ENCODE data around the gene GTSE1. TPM values are rescaled to one million over a fixed set of nuclear protein-coding genes. Genes with fewer than 3 reads are reported as not detected.
A peak's percentile ranks its signal among the peaks of the same experiment; 100 is the strongest.

Gene GTSE1
- total and polyA plus RNA-seq, 2 of the 13 experiments (the other 11 are each of a cell fraction or from before 2014, with no cell fraction given), result 10.7 to 13.5 TPM

GRCh38 chr22:46340676-46341075, 44.0 kb downstream of the GTSE1 start:
- peaks cover 35% of the 10 kb centered on the region for H3K79me2 ChIP-seq (ENCODE audit: insufficient read depth, low read length)

GRCh38 chr22:46346680-46347405, 50.2 kb downstream of the GTSE1 start:
- ChIA-PET POLR2A (no interaction called here), CTCF (ENCODE audit: low intra/inter-chr PET ratio, low total read pairs) (no interaction called here)
- Histone ChIP-seq H2AFZ (ENCODE audit: low read length) (no peak overlapping the region), H3K27ac (ENCODE audit: extremely low read length, insufficient read depth, low read length) (no peak overlapping the region), H3K36me3 (replicated peaks in 1 of 2; ENCODE audit: control insufficient read depth in 1 of 2, insufficient read depth in 2 of 2, low read length in 2 of 2) (peaks cover 50 to 96% of the 10 kb centered on the region in 2 experiments), H3K4me2 (ENCODE audit: low read depth, low read length) (no peak overlapping the region), H3K9me3 (ENCODE audit: low read length) (no peaks in the 10 kb centered on the region), H3K27me3 (ENCODE audit: control insufficient read depth in 1 of 2, insufficient read depth in 2 of 2, low read length in 2 of 2) (no peaks in the 10 kb centered on the region), H3K4me3 (replicated peaks in 1 of 3; ENCODE audit: insufficient read depth in 1 of 3, low read depth in 2 of 3, low read length in 3 of 3) (no peak overlapping the region), H3K9ac (ENCODE audit: insufficient read depth, low read depth, low read length) (no peak overlapping the region), H4K20me1 (ENCODE audit: insufficient read depth, low read length) (no peaks in the 10 kb centered on the region), H3K4me1 (ENCODE audit: insufficient read depth, low read length) (no peaks in the 10 kb centered on the region), H3K79me2 (ENCODE audit: insufficient read depth, low read length) (no peaks in the 10 kb centered on the region)
- WGBS (ENCODE audit: low lambda C conversion rate), result 98% methylated on average over 18 of the region's 19 CpGs
- no TSS peak for BruUV-seq (replicated peaks)
- DNase-seq (ENCODE audit: low spot score) (no peak), FAIRE-seq (no peak), ATAC-seq (no peak)
- intact Hi-C loops (cut with micrococcal nuclease; ENCODE audit: unreplicated experiment) (no loop called here), in situ Hi-C loops (cut with HindIII; ENCODE audit: extremely low pct_ligation_motif_present, low pct_unique_long_range_greater_than_20kb) (no loop called here)
- TF ChIP-seq TSC22D2 (CRISPR knock-in tag; IDR thresholded peaks at IDR 0.05; ENCODE audit: borderline replicate concordance), result no peak
- no peak for TF ChIP-seq EZH2 (conservative IDR thresholded peaks at IDR 0.05; ENCODE audit: low read depth, low read length)

More at GRCh38 chr22:46340676-46341075, 44.0 kb downstream of the GTSE1 start:
- Histone ChIP-seq H3K4me1 (ENCODE audit: insufficient read depth, low read length) (peaks cover 34% of the 10 kb centered on the region), H3K9me3 (ENCODE audit: low read length) (no peaks in the 10 kb centered on the region), H4K20me1 (ENCODE audit: insufficient read depth, low read length) (peaks cover 5% of the 10 kb centered on the region; the same call in 1 of the 2 replicates), H2AFZ (ENCODE audit: low read length) (no peak overlapping the region), H3K27ac (ENCODE audit: extremely low read length, insufficient read depth, low read length) (no peak overlapping the region), H3K36me3 (replicated peaks in 1 of 2; ENCODE audit: control insufficient read depth in 1 of 2, insufficient read depth in 2 of 2, low read length in 2 of 2) (peaks cover 25 to 70% of the 10 kb centered on the region in 2 experiments), H3K4me3 (replicated peaks in 1 of 3; ENCODE audit: insufficient read depth in 1 of 3, low read depth in 2 of 3, low read length in 3 of 3) (no peak overlapping the region), H3K9ac (ENCODE audit: insufficient read depth, low read depth, low read length) (no peak overlapping the region), H3K27me3 (ENCODE audit: control insufficient read depth in 1 of 2, insufficient read depth in 2 of 2, low read length in 2 of 2) (no peaks in the 10 kb centered on the region; a peak in 1 of 5 replicates), H3K4me2 (ENCODE audit: low read depth, low read length) (no peak overlapping the region)
- CTCF ChIA-PET (ENCODE audit: low intra/inter-chr PET ratio, low total read pairs), result no interaction called here
- no peak for DNase-seq (ENCODE audit: low spot score)
- no TSS peak for BruUV-seq (replicated peaks)
- POLR2A ChIA-PET, result interaction anchor here (0.6 kb wide), 1 partner anchor 37 kb away, joined by 5 read pairs; no protein-coding TSS in a partner anchor
- intact Hi-C loops (cut with micrococcal nuclease; ENCODE audit: unreplicated experiment) (no loop called here), in situ Hi-C loops (cut with HindIII; ENCODE audit: extremely low pct_ligation_motif_present, low pct_unique_long_range_greater_than_20kb) (no loop called here)
- TF ChIP-seq RBFOX2 (IDR thresholded peaks at IDR 0.05; ENCODE audit: low read depth, low read length) (peak; percentile 50; the same call in 1 of the 2 replicates), ZC3H4 (CRISPR knock-in tag; IDR thresholded peaks at IDR 0.05; ENCODE audit: borderline replicate concordance) (no peak), SUZ12 (IDR thresholded peaks at IDR 0.05; ENCODE audit: low read depth, low read length) (no peak), TCF7L2 (IDR thresholded peaks at IDR 0.05; ENCODE audit: low read depth, low read length) (no peak)
- no peak for FAIRE-seq
- WGBS (ENCODE audit: low lambda C conversion rate), result 91% methylated on average over 11 of the region's 13 CpGs
- no peak for ATAC-seq

All from HepG2 (cell line).